Measurements from ENCODE around the gene KBTBD6.
"Not testable (repeated sequence)": the region's sequence is repeated elsewhere in the genome, so short reads cannot be mapped to it uniquely, and the experiment has no call there.

KBTBD6 gene

DNA sequence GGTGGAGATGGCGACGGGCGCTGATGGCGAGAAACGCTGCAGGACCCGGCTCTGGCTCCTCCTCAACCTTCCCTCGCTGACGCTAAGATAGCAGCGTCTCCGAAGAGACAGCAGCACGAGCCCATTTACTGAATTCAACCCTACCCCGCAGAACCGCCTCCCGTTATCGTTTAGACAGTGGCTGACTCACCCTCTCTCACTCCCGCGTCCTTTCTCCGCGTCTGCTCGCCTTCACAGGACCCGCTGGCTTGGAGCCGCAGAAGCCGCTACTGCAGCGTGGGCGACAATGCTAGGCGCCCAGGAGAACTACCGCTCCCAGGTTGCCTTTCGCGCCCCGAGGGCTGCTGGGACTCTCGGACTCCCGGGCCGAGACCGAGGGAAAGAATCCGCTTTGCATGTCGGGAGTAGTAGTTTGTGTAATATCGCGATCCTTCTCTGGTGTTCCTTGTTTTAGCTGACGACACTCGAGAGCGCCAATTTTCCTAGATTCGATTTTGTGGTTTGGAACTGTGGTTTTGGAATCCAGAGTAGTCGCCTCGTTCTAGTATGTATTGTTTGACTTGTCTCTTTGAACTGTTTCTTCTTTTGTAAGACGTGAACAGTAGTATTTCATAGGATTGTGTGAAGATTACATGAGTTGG lies at the start of gene KBTBD6:
Gene KBTBD6 (minus strand): TSS at position 291 of the 641 bp plus-strand sequence. CDS start 291 bp downstream, outside the sequence.
- peak within 1 kb of the TSS; percentile 84 to 93 (median 88) for H3K4me2 ChIP-seq
- peaks cover 0 to 15% (median 6%) of the 10 kb centered on the region in 11 experiments; a peak in 8 of 22 replicates for H3K9me3 ChIP-seq (replicated peaks in 1 of 11)
- H3K27me3 ChIP-seq = no peaks in the 10 kb centered on the region
- peaks cover 0 to 27% (median 9%) of the 10 kb centered on the region in 11 experiments; a peak in 10 of 22 replicates for H3K36me3 ChIP-seq
- peak within 1 kb of the TSS; percentile 20 to 83 (median 78); a peak in 21 of 22 replicates for H3K27ac ChIP-seq
- H3K9ac ChIP-seq = peak within 1 kb of the TSS; percentile 72 to 88 (median 80)
- peaks cover 25 to 46% (median 35%) of the 10 kb centered on the region in 10 experiments for H3K4me1 ChIP-seq
- no peak for TF ChIP-seq Cebpa-rat (IDR thresholded peaks at IDR 0.05)
- peak within 1 kb of the TSS; percentile 68 to 85 (median 77) for H3K4me3 ChIP-seq
- no peaks in the 10 kb centered on the region; a peak in 1 of 22 replicates for H4K20me1 ChIP-seq

- H3K4me1 ChIP-seq = no peaks in the 10 kb centered on the region
- no peaks in the 10 kb centered on the region for H4K20me1 ChIP-seq
- H3K27me3 ChIP-seq = no peaks in the 10 kb centered on the region
- peaks cover 10 to 18% (median 14%) of the 10 kb centered on the region in 11 experiments; a peak in 21 of 22 replicates for H3K9me3 ChIP-seq (replicated peaks in 1 of 11)
- 0 out of 22 replicates have a peak, but pooled peaks cover 0 to under 1% (median 0%) of the 10 kb centered on the region in 11 experiments for H3K36me3 ChIP-seq
- no peak overlapping the region for H3K27ac ChIP-seq
- H3K4me3 ChIP-seq = no peak overlapping the region
- H3K4me2 ChIP-seq = no peak overlapping the region
- TF ChIP-seq Cebpa-rat (IDR thresholded peaks at IDR 0.05) = no peak
- no peak overlapping the region for H3K9ac ChIP-seq
Measured at GRCh38 chr13:41182231-41182630, 49.6 kb upstream of the KBTBD6 start.

DNA sequence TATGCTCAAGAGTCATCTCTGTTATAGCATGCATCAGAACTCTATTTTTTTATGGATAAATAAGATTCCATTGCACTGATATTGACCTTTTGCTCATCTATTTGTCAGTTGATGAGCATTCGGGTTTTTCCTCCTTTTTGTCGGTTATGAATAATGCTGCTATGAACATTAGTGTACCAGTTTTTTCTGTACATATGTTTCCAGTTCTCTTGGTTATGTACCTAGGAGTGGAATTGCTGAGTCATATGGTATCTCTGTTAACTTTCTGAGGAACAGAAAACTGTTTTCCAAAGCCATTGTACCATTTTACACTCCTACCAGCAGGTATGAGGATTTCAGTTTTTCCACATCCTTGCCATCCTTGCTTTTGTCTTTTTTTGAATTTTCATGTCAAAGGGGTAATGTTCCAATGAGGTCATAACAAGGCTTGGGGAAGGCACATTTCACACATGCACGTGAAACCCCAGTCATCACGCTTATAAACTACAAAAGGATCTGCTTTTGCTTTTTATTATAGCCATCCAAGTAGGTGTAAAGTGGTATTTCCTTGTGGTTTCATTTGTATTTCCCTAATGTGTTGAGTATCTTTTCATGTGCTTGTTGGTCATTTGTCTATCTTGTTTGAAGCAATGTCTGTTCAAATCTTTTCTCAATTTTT lies 47.1 kb upstream of the KBTBD6 start:
- Histone ChIP-seq H4K20me1 (no peaks in the 10 kb centered on the region), H3K36me3 (peaks cover 0 to 12% (median 2%) of the 10 kb centered on the region in 11 experiments; a peak in 3 of 22 replicates), H3K4me1 (no peaks in the 10 kb centered on the region), H3K27ac (no peak overlapping the region), H3K9ac (no peak overlapping the region), H3K4me3 (no peak overlapping the region), H3K27me3 (no peaks in the 10 kb centered on the region), H3K4me2 (no peak overlapping the region), H3K9me3 (replicated peaks in 1 of 11) (peaks cover 35 to 43% (median 39%) of the 10 kb centered on the region in 11 experiments)
- TF ChIP-seq Cebpa-rat (IDR thresholded peaks at IDR 0.05) = no peak

DNA sequence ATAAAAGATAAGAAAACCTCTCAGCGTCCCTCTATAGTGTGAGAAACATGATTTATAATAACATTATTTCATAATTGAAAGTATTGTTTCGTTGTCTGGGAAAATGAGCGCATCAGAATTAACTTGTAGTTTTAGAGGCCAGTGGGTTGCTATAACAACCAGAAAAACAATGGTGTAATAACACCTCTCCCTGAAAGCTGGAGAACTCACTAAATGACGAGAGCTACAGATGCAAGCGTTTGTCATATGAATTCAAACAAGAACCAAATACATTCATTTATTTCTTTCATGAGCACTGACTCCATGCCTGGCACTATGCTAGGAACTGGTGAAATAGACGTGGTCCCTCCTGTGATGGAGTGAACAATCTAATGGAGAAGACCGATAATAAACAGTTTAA lies 45.4 kb upstream of the KBTBD6 start:
- Histone ChIP-seq H3K36me3 (peaks cover 0 to 18% (median 5%) of the 10 kb centered on the region in 11 experiments; a peak in 4 of 22 replicates), H3K9ac (no peak overlapping the region), H3K27me3 (no peaks in the 10 kb centered on the region), H4K20me1 (no peaks in the 10 kb centered on the region), H3K4me3 (no peak overlapping the region), H3K9me3 (replicated peaks in 1 of 11) (peaks cover 47 to 57% (median 53%) of the 10 kb centered on the region in 11 experiments), H3K27ac (no peak overlapping the region), H3K4me1 (no peaks in the 10 kb centered on the region), H3K4me2 (no peak overlapping the region)
- no peak for TF ChIP-seq Cebpa-rat (IDR thresholded peaks at IDR 0.05)

- H4K20me1 ChIP-seq = no peaks in the 10 kb centered on the region
- peaks cover 49 to 61% (median 56%) of the 10 kb centered on the region in 11 experiments for H3K9me3 ChIP-seq (replicated peaks in 1 of 11)
Measured at GRCh38 chr13:41177616-41178015, 45.0 kb upstream of the KBTBD6 start.

DNA sequence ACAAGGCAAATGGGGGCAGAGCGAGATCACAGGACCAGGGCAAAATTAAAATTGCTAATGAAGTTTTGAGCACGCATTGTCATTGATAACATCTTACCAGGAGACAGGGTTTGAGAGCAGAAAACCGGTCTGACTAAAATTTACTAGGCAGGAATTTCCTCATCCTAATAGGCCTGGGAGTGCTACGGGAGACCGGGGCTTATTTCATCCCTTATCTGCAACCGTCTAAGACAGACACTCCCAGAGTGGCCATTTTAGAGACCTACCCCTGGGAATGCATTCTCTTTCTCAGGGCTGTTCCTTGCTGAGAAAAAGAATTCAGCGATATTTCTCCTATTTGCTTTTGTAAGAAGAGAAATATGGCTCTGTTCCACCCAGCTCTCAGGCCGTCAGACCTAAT lies 43.0 kb upstream of the KBTBD6 start:
- not testable (repeated sequence) for H3K27me3 ChIP-seq, H3K4me3 ChIP-seq, H4K20me1 ChIP-seq, H3K27ac ChIP-seq, H3K9ac ChIP-seq, H3K4me2 ChIP-seq, H3K4me1 ChIP-seq
- peaks cover 0 to 18% (median 5%) of the 10 kb centered on the region in 11 experiments; a peak in 4 of 22 replicates for H3K36me3 ChIP-seq
- peaks cover 49 to 69% (median 58%) of the 10 kb centered on the region in 11 experiments for H3K9me3 ChIP-seq (replicated peaks in 1 of 11)

More at GRCh38 chr13:41177616-41178015, 45.0 kb upstream of the KBTBD6 start:
- Histone ChIP-seq H3K4me2 (no peak overlapping the region), H3K27me3 (no peaks in the 10 kb centered on the region), H3K9ac (no peak overlapping the region), H3K4me1 (no peaks in the 10 kb centered on the region), H3K36me3 (peaks cover 0 to 18% (median 5%) of the 10 kb centered on the region in 11 experiments; a peak in 4 of 22 replicates), H3K27ac (no peak overlapping the region), H3K4me3 (no peak overlapping the region)
- TF ChIP-seq Cebpa-rat (IDR thresholded peaks at IDR 0.05) = no peak

GRCh38 chr13:41162151-41162550 lies 29.5 kb upstream of the KBTBD6 start:
- no peaks in the 10 kb centered on the region for H3K9me3 ChIP-seq (replicated peaks in 1 of 11)
- H3K36me3 ChIP-seq = no peaks in the 10 kb centered on the region
- H3K4me2 ChIP-seq = no peak overlapping the region
- no peaks in the 10 kb centered on the region for H4K20me1 ChIP-seq
- H3K27me3 ChIP-seq = no peaks in the 10 kb centered on the region
- TF ChIP-seq Cebpa-rat (IDR thresholded peaks at IDR 0.05) = no peak
- H3K27ac ChIP-seq = no peak overlapping the region
- H3K9ac ChIP-seq = no peak overlapping the region
- no peak overlapping the region for H3K4me3 ChIP-seq
- H3K4me1 ChIP-seq = no peaks in the 10 kb centered on the region

DNA sequence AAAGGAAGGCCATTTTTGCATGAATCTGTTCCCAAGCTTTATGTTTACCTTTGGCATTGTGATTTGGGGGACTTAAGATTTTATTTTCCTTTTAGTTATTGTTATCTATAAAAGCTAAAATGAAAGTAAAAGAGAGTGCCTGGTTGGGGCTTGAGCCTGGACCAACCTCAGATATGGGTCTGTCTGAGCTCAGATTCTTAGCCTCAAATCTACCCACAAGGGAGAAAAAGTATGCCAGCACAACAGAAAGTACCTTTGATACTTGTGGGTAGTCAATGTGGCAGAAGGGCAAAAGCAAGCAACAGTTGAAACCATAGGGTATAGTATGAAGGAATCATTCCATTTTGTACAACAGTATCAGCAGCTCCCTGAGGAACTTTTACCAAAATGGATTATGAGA lies 26.6 kb upstream of the KBTBD6 start:
- Histone ChIP-seq H3K9me3 (replicated peaks in 1 of 11) (no peaks in the 10 kb centered on the region), H3K27ac (no peak overlapping the region), H3K27me3 (no peaks in the 10 kb centered on the region), H4K20me1 (no peaks in the 10 kb centered on the region), H3K9ac (no peak overlapping the region), H3K4me1 (no peaks in the 10 kb centered on the region), H3K4me3 (no peak overlapping the region), H3K36me3 (no peaks in the 10 kb centered on the region), H3K4me2 (no peak overlapping the region)
- TF ChIP-seq Cebpa-rat (IDR thresholded peaks at IDR 0.05) = no peak

GRCh38 chr13:41157048-41157717 lies 24.6 kb upstream of the KBTBD6 start:
- Histone ChIP-seq H3K4me2 (no peak overlapping the region), H3K27ac (no peak overlapping the region), H3K9ac (no peak overlapping the region), H4K20me1 (no peaks in the 10 kb centered on the region), H3K9me3 (replicated peaks in 1 of 11) (peaks cover 4 to 19% (median 8%) of the 10 kb centered on the region in 11 experiments), H3K36me3 (peaks cover 0 to 4% (median 0%) of the 10 kb centered on the region in 11 experiments; a peak in 3 of 22 replicates), H3K27me3 (no peaks in the 10 kb centered on the region), H3K4me1 (no peaks in the 10 kb centered on the region), H3K4me3 (no peak overlapping the region)
- no peak for TF ChIP-seq Cebpa-rat (IDR thresholded peaks at IDR 0.05)
